ENCODE data around the gene FIGNL2.

DNA sequence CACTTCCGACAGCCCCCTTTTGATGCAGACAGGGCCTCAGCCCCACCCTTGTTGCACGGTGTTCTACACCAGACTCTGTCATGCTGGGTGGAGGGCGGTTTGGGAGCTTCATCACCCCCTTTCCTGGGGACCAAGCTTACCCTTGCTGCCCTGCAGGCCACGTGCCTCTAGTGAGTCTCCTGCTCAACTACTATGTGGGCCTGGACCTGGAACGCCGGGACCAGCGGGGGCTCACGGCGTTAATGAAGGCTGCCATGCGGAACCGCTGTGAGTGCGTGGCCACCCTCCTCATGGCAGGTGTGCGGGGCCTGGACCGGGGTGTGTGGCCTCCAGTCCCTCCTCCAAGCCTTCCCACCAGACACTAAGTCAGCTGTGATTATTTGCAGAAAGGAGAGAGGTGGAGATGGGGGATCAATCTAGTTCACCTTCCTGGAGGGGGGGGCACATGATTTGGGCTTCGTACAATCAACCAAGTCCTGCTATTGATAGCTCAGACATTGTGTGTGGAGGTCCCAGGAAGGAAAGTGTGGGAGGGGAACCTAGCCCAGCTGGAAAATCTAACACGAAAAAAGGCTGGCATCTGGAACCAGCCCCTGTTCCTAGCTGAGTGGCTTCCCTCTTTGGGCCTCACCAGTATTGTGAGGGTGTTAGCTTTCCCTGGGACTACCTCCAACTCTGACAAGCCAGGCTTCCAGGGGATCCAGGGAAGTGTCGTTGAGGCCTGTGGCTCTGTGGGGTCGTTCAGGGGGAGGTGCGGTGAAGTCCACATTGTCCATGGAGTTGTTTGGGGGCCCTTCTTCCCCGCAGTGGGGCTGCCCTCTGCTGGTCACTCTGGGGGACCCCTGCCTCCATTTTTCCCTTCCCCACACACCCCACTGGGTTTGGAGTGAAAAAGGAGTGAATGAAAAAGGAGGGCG is 41.0 kb upstream of the FIGNL2 start:
- no peak for TF ChIP-seq POLR2A (IDR thresholded peaks at IDR 0.05)
- TF ChIP-seq, protein P1, sequence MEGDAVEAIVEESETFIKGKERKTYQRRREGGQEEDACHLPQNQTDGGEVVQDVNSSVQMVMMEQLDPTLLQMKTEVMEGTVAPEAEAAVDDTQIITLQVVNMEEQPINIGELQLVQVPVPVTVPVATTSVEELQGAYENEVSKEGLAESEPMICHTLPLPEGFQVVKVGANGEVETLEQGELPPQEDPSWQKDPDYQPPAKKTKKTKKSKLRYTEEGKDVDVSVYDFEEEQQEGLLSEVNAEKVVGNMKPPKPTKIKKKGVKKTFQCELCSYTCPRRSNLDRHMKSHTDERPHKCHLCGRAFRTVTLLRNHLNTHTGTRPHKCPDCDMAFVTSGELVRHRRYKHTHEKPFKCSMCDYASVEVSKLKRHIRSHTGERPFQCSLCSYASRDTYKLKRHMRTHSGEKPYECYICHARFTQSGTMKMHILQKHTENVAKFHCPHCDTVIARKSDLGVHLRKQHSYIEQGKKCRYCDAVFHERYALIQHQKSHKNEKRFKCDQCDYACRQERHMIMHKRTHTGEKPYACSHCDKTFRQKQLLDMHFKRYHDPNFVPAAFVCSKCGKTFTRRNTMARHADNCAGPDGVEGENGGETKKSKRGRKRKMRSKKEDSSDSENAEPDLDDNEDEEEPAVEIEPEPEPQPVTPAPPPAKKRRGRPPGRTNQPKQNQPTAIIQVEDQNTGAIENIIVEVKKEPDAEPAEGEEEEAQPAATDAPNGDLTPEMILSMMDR (IDR thresholded peaks at IDR 0.05): no peak

Data from tibial nerve (tissue), 3 donors.